ENCODE data around the gene GOLGA2.

DNA sequence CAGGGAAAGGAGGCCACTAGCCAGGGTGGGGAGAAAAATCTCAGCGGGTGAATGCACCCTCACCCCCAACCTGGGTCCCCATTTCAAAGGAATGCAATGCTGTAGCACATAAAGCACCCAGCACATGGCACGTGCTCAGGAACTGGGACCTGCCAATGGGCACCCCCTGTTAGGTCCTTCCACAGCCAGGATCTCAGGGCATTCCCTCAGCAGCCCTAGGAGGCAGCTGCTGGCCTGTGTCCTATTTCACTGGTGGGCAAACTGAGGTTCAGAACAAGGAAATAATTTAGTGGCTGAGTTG, 63.9 kb downstream of the GOLGA2 start:
- TF ChIP-seq POLR2A (IDR thresholded peaks at IDR 0.05): no peak
- TF ChIP-seq, protein P1, sequence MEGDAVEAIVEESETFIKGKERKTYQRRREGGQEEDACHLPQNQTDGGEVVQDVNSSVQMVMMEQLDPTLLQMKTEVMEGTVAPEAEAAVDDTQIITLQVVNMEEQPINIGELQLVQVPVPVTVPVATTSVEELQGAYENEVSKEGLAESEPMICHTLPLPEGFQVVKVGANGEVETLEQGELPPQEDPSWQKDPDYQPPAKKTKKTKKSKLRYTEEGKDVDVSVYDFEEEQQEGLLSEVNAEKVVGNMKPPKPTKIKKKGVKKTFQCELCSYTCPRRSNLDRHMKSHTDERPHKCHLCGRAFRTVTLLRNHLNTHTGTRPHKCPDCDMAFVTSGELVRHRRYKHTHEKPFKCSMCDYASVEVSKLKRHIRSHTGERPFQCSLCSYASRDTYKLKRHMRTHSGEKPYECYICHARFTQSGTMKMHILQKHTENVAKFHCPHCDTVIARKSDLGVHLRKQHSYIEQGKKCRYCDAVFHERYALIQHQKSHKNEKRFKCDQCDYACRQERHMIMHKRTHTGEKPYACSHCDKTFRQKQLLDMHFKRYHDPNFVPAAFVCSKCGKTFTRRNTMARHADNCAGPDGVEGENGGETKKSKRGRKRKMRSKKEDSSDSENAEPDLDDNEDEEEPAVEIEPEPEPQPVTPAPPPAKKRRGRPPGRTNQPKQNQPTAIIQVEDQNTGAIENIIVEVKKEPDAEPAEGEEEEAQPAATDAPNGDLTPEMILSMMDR (IDR thresholded peaks at IDR 0.05): no peak

Data from right lobe of liver (tissue), 4 donors.